Midbrain (tissue), 1 donor: Measurements from ENCODE around the gene FBXW9.
"Not testable (repeated sequence)": the region's sequence is repeated elsewhere in the genome, so short reads cannot be mapped to it uniquely, and the experiment has no call there.

Source experiments
- DNase-seq: peaks from one replicate; lab custom pipeline; 2025; lab: John Stamatoyannopoulos, UW

The FBXW9 gene

GRCh38 chr19:12652219-12652618 is 44.2 kb downstream of the FBXW9 start:
- DNase-seq = no peak

DNA sequence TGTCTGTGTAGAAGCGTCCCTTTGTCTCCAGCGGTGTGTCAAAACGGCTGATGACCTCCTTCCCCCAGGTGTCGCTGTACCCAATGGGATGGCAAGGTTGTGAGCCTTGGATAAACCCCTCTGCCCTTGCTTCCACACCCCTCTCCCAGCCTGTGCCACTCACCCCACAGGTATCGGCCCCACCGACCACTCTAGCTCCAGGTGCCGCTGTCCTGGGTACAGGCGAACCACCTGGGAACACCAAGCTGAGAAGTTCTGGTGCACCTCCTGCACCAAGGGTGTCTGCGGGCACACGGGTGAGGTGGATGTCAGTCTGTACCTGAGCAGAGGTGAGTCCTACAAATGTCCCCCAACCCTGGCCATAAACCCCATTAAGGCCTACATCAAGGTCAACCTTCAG is 46.5 kb downstream of the FBXW9 start:
- no peak for DNase-seq

DNA sequence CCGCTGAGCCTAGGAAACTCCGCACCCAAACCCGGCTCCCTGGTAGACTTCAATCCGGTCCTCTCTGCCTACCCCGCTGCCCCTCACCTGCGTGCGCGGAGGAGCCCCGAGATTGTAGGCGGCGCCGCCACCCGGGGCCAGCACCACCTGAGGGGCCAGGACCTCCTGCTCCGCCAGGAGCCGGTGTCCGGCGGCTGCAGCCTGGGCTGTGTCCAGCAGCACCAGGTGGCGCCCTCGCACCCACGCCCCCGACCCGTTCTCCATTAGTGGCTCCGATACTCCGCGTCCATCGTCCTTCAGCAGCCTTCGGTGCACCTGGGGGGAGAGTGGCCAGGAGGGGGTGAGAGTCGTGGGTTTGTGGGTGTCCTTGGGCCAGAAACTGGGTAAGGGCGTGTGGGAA is 48.3 kb downstream of the FBXW9 start:
- no peak for DNase-seq

DNA sequence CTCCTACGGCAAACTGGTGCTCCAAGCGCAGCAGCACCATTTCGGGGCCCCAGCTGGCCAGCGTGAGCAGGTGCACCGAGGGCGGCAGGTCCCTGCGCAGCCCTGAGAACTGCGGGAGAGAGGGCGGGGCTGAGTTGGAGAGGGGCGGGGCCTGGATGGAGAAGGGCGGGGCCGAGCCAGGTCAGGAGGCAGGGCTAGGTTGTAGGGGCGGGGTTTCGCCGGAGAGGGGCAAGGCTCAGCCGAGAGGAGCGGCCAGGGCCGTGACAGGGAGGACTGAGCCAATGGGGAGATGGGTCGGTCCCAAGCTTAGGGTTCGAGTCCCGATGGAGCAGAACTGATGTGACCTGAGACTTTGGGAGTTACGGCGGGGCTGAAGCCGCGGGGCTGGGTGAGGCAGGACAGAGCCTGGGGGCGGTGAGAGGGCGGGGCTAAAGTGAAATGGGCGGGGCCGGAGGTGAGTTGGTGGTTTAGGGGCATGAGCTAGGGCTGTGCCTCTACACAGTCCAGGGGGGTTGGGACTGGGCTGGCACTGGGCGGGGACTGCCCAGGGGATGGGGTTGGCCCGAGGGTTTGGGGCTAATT is 48.9 kb downstream of the FBXW9 start:
- no peak for DNase-seq

DNA sequence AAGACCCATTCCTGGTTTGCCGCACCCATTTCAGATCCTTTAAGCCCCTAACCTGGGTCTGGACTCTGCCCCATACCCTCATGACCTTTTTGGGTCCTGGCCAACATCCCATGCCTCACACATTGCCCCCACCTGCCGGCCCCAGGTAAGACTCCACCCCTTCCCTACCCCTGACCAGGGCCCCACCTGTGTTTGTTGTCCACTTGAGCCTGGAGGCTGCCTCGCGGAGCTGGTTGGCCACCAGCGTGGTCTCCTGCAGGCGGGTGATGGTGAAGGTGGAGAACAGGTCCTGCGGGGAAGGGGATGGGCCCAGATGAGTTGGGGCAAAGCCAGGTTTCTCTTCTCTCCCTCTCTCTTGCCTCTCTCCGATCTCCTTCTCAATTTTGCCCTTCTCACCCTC is 49.4 kb downstream of the FBXW9 start:
- no peak for DNase-seq

GRCh38 chr19:12646551-12646950 is 49.9 kb downstream of the FBXW9 start:
- DNase-seq = no peak

DNA sequence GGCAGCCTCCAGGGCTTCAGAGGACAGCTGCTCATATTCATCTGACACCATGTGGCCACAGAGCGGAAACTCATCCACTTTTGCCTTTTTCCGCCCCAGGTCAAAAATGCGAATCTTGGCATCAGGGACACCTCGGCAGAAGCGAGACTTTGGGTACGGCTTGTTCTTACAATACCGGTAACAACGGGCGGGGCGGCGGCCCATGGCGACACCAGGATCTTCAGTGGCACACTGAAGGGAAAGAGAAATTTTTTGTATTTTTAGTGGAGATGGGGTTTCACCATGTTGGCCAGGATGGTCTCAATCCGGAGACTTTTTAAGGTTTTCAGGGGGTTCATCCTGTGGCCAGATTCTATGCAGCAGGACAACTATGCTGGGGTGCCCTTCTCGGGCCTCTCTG is 52.7 kb downstream of the FBXW9 start:
- DNase-seq = not testable (repeated sequence)

- DNase-seq = no peak
Measured at GRCh38 chr19:12642506-12642905, 53.9 kb downstream of the FBXW9 start.

DNA sequence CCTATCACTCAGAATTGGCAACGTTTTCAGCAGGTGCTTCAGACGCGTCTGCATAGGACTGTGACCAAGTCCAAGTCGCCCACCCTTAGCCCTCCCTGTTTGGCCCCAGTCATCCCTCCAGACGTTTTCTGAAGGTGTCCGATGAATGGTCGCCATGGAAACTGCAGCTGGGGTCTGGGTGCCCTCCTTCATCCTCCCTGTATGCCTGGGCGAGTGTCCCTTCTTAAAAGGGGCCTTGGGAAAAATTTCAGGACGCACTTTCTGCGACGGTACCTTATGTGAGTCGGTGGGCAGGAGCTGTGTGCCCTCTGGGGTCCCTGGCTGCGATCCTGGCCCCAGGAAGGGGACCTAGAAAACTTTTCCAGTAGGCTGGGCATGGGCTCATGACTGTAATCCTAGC is 55.0 kb downstream of the FBXW9 start:
- no peak for DNase-seq

DNA sequence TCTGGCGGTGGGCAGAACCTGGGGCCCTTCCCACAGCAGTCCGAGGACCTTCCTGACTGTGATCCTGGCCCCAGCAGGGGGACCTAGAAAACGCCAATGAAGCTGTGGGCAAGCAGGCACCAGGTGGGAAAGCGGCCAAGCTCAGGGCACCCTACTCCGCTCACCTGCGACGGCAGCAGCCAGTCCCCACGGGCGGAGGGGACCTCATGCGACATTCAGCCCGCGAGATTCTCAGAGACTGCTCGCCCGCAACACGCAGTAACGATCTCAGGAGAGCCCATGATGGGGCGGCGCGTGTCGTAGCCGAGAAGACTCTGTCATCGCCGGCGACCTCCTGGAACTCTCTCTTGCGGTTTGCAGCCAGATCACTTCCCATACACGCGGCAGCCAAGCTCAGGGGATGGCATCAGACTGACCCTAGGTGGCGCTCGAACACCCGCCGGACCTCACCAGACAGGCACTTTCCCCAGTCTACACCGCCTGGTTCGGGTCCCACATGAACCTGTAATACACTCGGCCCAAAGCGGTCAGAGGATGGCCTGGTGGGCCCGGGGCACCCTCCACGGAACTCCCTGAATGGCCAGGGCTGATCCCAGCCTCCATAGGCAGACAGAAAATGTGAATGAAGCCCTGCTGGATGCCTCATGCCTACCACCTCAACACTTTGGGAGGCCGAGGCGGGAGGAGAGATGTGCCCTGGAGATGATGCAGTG is 56.4 kb downstream of the FBXW9 start:
- peak; percentile 64 for DNase-seq
